RWPE1 (cell line): ENCODE data around the gene TEX264.

Source experiments
- CTCF ChIA-PET: fragments of 350-600 bp; sonication (Branson Sonifier 250); formaldehyde crosslinking; extraction: SDS; loops from one replicate; lab custom pipeline; 2021; lab: Yijun Ruan, JAX
- POLR2A ChIA-PET: fragments of 400-600 bp; formaldehyde crosslinking; extraction: SDS; loops from one replicate; lab custom pipeline; 2020; ENCODE audit warnings: antibody characterized with exemption; ENCODE audit not compliant: low non-redundant PET; lab: Yijun Ruan, JAX
- DNase-seq: peaks from one replicate; pipeline ENCODE4 v3.0.0; 2012; ENCODE audit warnings: low spot score
- H3K27ac ChIP-seq: fragments of 450-650 bp; 2 replicates; pipeline ENCODE4 v1.5.1; 2017
- CTCF ChIP-seq: fragments of 450-650 bp; conservative IDR thresholded peaks from 2 replicates; pipeline ENCODE4 v1.5.1; 2017; ENCODE audit warnings: low read depth, mild to moderate bottlenecking

The TEX264 gene

GRCh38 chr3:51751287-51751686 lies 80.2 kb downstream of the TEX264 start:
- ChIA-PET POLR2A (no interaction called here), CTCF (no interaction called here)
- TF ChIP-seq CTCF = no peak
- H3K27ac ChIP-seq = no peak overlapping the region
- DNase-seq = no peak
